Adrenal gland (tissue), 5 donors: Measurements from ENCODE around the gene KRTAP12-1.

ENCODE experiments used
- POLR2A ChIP-seq, 2 donors: fragments of 450-650 bp; IDR thresholded peaks; one replicate each; pipeline ENCODE4 v1.6.1; 2017; ENCODE audit warnings: antibody characterized with exemption in 2 of 2, mild to moderate bottlenecking in 2 of 2, moderate library complexity in 1 of 2
- TF ChIP-seq, protein P1 (sequence below), 6 experiments: fragments of 450-650 bp in 4 of 6; fragments of 200-600 bp in 2 of 6; sonication (generic) in 1 of 6; IDR thresholded peaks; 1 replicate in 5 of 6; 2 replicates in 1 of 6; pipeline versions ENCODE4 v1.5.1 to v1.8.0; 2016 to 2021; ENCODE audit warnings: antibody characterized with exemption in 6 of 6, mild to moderate bottlenecking in 2 of 6, moderate library complexity in 1 of 6
- donor health status: DM: no; HTN: no; CAD: no.

DNA sequence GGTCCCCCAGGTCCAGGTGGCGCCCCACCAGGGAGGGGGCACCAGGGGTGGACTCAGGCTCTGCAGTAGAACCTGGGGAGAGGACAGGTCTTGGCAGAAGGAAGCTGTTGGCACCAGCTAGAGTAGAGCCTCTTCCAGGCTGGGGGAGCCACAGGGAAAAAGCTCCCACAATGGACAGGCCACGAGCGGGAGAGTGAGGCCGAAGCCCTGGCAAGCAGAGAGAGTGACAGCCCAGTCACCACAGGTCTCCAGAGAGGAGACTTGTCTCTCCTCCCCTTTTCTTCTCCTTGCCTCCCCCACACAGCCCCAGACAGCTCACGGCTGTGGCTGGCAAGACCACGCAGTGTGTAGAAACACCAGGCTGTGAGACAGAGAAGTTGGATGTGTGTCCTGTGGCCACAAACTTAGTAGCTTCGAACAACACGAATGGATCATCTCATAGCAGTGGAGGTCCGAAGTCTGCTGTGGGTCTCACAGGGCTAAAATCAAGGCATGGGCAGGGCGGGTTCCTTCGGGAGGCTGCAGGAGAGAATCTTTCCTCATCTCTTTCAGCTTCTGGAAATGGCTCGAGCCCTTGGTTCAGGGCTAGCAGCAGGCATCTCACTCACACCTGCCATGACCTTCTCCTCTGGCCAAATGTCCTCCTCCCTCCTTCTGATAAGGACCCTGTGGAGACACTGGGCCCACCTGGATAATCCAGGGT lies 30.8 kb downstream of the KRTAP12-1 start:
- TF ChIP-seq, protein P1, sequence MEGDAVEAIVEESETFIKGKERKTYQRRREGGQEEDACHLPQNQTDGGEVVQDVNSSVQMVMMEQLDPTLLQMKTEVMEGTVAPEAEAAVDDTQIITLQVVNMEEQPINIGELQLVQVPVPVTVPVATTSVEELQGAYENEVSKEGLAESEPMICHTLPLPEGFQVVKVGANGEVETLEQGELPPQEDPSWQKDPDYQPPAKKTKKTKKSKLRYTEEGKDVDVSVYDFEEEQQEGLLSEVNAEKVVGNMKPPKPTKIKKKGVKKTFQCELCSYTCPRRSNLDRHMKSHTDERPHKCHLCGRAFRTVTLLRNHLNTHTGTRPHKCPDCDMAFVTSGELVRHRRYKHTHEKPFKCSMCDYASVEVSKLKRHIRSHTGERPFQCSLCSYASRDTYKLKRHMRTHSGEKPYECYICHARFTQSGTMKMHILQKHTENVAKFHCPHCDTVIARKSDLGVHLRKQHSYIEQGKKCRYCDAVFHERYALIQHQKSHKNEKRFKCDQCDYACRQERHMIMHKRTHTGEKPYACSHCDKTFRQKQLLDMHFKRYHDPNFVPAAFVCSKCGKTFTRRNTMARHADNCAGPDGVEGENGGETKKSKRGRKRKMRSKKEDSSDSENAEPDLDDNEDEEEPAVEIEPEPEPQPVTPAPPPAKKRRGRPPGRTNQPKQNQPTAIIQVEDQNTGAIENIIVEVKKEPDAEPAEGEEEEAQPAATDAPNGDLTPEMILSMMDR (IDR thresholded peaks at IDR 0.05): no peak
- no peak for TF ChIP-seq POLR2A (IDR thresholded peaks at IDR 0.05)
